ENCODE measurements around the gene KAZN. TPM values are rescaled to one million over a fixed set of nuclear protein-coding genes. Genes with fewer than 3 reads are reported as not detected.

Gene KAZN
- total RNA-seq, 1 experiment from 2014 or later: 15.6 TPM

DNA sequence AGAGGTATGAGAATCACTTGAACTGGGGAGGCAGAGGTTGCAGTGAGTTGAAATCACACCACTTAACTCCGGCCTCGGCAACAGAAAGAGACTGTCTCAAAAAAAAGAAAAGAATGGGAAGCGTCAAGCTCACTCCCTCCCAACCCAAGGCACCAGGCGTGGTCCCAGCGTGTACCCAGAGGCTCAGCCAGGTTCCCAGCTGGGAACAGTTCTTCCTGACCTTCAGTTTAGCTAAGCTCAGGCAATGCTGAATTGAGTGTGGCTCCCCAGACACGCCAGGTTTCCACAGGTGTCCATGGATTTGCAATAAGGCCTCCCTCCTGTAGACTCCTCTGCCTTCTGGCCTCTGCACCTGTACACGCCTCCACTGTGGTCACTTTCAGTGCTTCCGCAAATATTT lies 414.3 kb downstream of the KAZN start:
- no peaks in the 10 kb centered on the region for H3K27me3 ChIP-seq (ENCODE audit: insufficient read depth, low read depth)
- H2AFZ ChIP-seq: no peak overlapping the region
- TF ChIP-seq, protein P1, sequence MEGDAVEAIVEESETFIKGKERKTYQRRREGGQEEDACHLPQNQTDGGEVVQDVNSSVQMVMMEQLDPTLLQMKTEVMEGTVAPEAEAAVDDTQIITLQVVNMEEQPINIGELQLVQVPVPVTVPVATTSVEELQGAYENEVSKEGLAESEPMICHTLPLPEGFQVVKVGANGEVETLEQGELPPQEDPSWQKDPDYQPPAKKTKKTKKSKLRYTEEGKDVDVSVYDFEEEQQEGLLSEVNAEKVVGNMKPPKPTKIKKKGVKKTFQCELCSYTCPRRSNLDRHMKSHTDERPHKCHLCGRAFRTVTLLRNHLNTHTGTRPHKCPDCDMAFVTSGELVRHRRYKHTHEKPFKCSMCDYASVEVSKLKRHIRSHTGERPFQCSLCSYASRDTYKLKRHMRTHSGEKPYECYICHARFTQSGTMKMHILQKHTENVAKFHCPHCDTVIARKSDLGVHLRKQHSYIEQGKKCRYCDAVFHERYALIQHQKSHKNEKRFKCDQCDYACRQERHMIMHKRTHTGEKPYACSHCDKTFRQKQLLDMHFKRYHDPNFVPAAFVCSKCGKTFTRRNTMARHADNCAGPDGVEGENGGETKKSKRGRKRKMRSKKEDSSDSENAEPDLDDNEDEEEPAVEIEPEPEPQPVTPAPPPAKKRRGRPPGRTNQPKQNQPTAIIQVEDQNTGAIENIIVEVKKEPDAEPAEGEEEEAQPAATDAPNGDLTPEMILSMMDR (conservative IDR thresholded peaks at IDR 0.05): no peak
- TF ChIP-seq EZH2 (IDR thresholded peaks at IDR 0.05; ENCODE audit: low read depth): no peak
- H3K4me3 ChIP-seq: no peak overlapping the region
- H4K20me1 ChIP-seq (ENCODE audit: insufficient read depth): no peaks in the 10 kb centered on the region
- ChIA-PET POLR2A (ENCODE audit: unreplicated experiment) (no interaction called here), CTCF (no interaction called here)
- no peaks in the 10 kb centered on the region for H3K36me3 ChIP-seq (ENCODE audit: low read depth)
- H3K9me2 ChIP-seq (ENCODE audit: insufficient read depth): no peaks in the 10 kb centered on the region
- no peaks in the 10 kb centered on the region for H3K79me2 ChIP-seq (ENCODE audit: low read depth)
- no peaks in the 10 kb centered on the region for H3K4me1 ChIP-seq (replicated peaks; ENCODE audit: insufficient read depth)
- intact Hi-C loops (cut with micrococcal nuclease; ENCODE audit: unreplicated experiment): no loop called here
- no peaks in the 10 kb centered on the region for H3F3A ChIP-seq (ENCODE audit: insufficient read depth, low read depth)
- H3K9me3 ChIP-seq (ENCODE audit: insufficient read depth, low read depth): no peaks in the 10 kb centered on the region
- DNase-seq: no peak
- H3K27ac ChIP-seq: no peak overlapping the region
- no peak overlapping the region for H3K4me2 ChIP-seq
- BruUV-seq (replicated peaks): no TSS peak

- Histone ChIP-seq H4K20me1 (ENCODE audit: insufficient read depth) (no peaks in the 10 kb centered on the region), H3K79me2 (ENCODE audit: low read depth) (no peaks in the 10 kb centered on the region), H3K9me2 (ENCODE audit: insufficient read depth) (no peaks in the 10 kb centered on the region), H3F3A (ENCODE audit: insufficient read depth, low read depth) (no peaks in the 10 kb centered on the region), H3K27me3 (ENCODE audit: insufficient read depth, low read depth) (no peaks in the 10 kb centered on the region), H3K4me3 (no peak overlapping the region), H3K36me3 (ENCODE audit: low read depth) (no peaks in the 10 kb centered on the region), H3K9me3 (ENCODE audit: insufficient read depth, low read depth) (no peaks in the 10 kb centered on the region), H3K27ac (no peak overlapping the region), H3K4me2 (no peak overlapping the region), H3K4me1 (replicated peaks; ENCODE audit: insufficient read depth) (no peaks in the 10 kb centered on the region), H2AFZ (no peak overlapping the region)
- no TSS peak for BruUV-seq (replicated peaks)
- DNase-seq: no peak
- TF ChIP-seq EZH2 (IDR thresholded peaks at IDR 0.05; ENCODE audit: low read depth): no peak
- TF ChIP-seq, protein P1 (conservative IDR thresholded peaks at IDR 0.05): no peak
- ChIA-PET CTCF (no interaction called here), POLR2A (ENCODE audit: unreplicated experiment) (no interaction called here)
- intact Hi-C loops (cut with micrococcal nuclease; ENCODE audit: unreplicated experiment): no loop called here
Observed at GRCh38 chr1:15013767-15014166, 415.3 kb downstream of the KAZN start.

DNA sequence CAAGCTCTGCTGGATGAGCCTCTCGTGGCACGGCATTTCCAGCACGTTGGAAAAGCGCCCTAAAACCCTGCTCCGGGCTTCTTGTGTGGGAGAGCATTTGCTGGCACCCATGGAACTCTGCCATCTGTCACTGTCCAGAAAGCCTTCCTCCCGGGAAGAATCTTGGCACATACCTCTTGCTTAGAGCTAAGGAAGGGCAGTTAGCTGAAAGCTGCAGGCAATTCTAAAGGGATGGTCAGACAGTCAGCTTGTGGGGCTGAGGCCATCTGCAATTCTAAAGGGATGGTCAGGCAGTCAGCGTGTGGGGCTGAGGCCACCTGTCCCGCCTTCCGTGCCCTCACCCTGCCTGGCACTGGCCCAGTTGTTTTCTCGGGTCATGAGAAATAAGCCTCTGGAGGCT lies 416.0 kb downstream of the KAZN start:
- no peaks in the 10 kb centered on the region for H3K9me3 ChIP-seq (ENCODE audit: insufficient read depth, low read depth)
- no peaks in the 10 kb centered on the region for H4K20me1 ChIP-seq (ENCODE audit: insufficient read depth)
- no peak overlapping the region for H3K4me3 ChIP-seq
- no peaks in the 10 kb centered on the region for H3K27me3 ChIP-seq (ENCODE audit: insufficient read depth, low read depth)
- TF ChIP-seq, protein P1 (conservative IDR thresholded peaks at IDR 0.05): no peak
- no peak for TF ChIP-seq EZH2 (IDR thresholded peaks at IDR 0.05; ENCODE audit: low read depth)
- intact Hi-C loops (cut with micrococcal nuclease; ENCODE audit: unreplicated experiment): no loop called here
- H3K27ac ChIP-seq: no peak overlapping the region
- H3K79me2 ChIP-seq (ENCODE audit: low read depth): no peaks in the 10 kb centered on the region
- no peak for DNase-seq
- BruUV-seq (replicated peaks): no TSS peak
- H2AFZ ChIP-seq: no peak overlapping the region
- no peaks in the 10 kb centered on the region for H3K4me1 ChIP-seq (replicated peaks; ENCODE audit: insufficient read depth)
- H3K9me2 ChIP-seq (ENCODE audit: insufficient read depth): no peaks in the 10 kb centered on the region
- CTCF ChIA-PET: no interaction called here
- no peaks in the 10 kb centered on the region for H3K36me3 ChIP-seq (ENCODE audit: low read depth)
- H3F3A ChIP-seq (ENCODE audit: insufficient read depth, low read depth): no peaks in the 10 kb centered on the region
- no peak overlapping the region for H3K4me2 ChIP-seq
- POLR2A ChIA-PET (ENCODE audit: unreplicated experiment): no interaction called here
